GM12874 (cell line): ENCODE data around the gene CLASP1.

Experiments
- TF ChIP-seq, protein P1 (sequence below): IDR thresholded peaks from 2 replicates; pipeline ENCODE4 v1.5.1; 2011; ENCODE audit warnings: low read depth, mild to moderate bottlenecking, control low read depth, low read length, moderate library complexity; ENCODE audit not compliant: insufficient read depth

CLASP1 gene

DNA sequence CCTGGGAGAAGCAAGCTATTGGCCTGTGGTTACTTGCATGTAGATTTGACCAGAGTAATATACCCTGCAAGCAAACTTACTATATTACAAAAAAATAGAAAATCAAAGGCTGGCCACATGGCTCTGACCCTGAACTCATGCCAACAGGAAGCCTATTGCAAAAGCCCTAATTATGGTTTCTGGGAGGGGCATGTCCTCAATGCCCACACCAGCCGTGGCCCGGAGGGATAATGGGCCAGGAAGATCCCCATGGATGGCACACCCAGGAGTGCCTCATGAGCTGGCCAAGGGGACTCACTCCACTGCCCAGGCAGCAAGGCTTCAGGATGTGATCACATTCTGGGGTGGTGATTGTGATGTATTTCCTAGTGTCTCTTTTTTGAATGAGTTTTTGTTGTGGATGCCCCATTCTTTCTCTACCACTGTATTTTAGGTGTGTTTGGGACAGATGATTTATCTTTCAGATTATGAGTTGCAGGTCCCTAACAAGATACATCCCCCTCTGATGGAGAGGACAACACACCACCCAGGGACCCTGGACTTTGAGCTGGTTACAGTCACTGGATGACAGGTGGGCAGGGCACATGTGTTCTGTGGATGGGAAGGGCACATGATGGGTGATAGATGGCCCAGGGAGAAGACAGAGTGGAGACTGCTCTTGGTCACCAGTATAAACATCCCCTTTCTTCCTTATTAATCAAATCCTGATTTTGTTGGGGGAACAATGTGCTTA lies 345.6 kb downstream of the CLASP1 start:
- TF ChIP-seq, protein P1, sequence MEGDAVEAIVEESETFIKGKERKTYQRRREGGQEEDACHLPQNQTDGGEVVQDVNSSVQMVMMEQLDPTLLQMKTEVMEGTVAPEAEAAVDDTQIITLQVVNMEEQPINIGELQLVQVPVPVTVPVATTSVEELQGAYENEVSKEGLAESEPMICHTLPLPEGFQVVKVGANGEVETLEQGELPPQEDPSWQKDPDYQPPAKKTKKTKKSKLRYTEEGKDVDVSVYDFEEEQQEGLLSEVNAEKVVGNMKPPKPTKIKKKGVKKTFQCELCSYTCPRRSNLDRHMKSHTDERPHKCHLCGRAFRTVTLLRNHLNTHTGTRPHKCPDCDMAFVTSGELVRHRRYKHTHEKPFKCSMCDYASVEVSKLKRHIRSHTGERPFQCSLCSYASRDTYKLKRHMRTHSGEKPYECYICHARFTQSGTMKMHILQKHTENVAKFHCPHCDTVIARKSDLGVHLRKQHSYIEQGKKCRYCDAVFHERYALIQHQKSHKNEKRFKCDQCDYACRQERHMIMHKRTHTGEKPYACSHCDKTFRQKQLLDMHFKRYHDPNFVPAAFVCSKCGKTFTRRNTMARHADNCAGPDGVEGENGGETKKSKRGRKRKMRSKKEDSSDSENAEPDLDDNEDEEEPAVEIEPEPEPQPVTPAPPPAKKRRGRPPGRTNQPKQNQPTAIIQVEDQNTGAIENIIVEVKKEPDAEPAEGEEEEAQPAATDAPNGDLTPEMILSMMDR: no peak

DNA sequence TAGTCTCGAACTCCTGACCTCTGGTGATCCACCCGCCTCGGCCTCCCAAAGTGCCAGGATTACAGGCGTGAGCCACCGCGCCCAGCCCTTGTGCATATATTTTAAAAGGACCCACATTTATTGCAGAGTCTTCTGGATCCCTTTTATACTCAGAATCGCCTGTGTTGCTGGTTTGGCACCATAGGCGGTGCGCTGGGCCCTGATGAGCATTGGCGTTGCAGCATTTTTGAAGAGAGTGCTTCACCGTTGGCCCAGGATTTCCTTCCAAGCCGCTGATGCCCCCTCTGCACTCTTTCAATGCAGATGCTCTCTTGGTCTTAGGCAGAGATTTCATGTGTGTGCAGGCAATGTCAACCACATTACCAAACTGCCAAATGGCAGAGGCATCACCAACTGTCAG lies 350.8 kb downstream of the CLASP1 start:
- TF ChIP-seq, protein P1: no peak

DNA sequence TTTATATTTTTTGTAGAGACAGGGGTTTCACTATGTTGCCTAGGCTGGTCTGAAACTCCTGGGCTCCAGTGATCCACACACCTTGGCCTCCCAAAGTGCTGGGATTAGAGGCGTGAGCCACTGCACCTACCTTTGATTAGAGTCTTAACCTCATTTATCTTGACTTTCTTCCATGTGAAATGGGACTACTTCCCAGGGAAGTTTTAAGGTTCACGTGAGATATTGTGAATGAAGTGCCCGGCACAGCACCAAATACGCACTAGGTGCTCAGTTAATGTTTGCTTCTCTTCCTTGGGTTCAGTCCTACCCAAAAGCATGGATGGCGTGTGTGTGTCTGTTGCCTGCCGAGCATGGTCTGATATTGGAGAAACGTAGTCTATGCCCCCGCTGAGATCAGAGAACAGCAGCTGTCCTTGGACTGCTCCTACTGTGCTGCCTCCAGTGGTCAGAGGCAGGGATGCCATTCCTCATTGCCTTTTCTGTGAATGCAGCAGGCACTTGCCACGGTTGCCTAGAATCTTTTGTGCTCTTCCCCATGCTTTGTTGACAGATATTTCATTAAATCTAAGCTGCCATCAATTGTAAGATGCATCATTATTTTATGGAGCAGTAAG lies 351.9 kb downstream of the CLASP1 start:
- TF ChIP-seq, protein P1: peak; percentile 61

DNA sequence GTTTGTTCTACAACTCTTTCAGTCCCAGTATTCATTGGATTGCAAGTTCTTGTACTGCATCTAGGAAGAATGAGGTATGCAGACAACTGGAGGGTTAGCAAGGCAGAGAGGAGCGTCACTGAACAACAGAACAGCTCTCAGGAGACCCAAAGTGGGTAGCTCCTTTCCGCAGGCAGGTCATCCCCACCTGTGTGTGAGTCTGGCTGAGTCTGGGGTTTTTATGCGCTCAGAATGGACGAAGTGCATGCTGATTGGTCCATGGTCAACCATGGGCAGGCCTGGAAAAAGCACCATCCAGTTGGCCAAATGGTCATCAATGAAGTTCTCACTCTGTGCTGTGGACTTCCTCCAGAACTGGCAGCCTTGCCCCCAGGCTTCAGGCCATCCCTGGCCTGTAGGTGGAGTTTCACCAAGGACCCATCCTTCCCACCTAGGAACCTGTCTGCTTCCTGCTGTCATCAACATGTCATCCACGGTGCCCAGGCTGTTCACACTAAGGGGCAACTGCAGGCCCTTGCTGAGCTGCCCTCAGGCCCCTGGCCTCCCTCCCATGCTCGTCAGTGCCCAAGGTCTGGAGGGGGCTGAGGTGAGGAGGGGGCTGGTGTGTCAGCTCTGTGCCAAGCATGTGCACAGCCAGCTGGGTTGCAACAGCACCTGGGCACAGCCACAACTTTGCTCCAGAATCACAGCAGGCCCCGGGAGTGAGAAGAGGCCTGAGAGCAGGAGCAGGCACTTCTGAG lies 353.2 kb downstream of the CLASP1 start:
- TF ChIP-seq, protein P1: no peak

DNA sequence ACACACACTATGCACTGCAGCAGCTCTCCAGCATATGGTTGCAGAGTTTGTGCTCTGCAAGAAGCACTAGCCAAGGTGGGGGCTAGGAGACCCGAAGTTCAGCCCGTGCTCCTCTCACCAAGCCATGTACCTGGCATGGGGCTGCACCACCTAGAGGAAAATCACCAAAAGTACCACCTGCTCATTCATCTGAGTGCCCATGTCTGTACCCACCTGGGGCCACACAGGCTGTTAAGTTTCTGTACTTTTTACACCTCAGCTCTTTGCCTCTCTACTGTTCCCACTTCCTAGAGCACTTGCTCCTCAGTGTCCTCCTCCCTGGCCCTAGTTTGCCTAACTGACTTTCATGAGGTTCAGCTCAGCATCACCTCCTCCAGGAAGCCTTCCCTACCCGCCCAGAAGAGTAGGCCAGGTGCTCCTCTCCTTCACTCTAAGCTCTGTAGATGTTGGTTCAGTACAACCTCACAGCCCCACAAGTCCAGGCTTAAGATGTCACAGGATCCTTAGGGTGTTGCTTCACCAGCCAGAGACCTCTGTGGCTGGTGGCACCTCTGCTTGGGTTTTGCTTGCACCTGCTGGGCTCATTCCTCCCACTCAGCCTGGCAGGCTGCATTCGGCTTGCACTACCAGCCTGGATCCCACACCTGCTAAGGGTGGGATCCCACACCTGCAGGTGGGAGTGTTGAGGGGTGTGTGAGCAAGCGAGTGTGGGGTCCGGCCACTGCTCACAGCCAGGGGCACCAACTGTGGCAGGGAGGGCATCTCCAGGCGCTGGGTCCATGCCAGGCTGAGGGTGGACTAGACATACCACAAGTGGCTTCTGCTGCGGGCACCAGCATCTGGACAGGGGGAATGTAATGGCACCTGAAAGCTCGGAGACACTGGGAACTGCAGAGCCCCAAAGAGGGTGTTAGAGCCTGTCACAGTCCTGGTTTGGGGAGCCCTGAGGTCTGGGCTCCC lies 354.1 kb downstream of the CLASP1 start:
- TF ChIP-seq, protein P1: no peak

DNA sequence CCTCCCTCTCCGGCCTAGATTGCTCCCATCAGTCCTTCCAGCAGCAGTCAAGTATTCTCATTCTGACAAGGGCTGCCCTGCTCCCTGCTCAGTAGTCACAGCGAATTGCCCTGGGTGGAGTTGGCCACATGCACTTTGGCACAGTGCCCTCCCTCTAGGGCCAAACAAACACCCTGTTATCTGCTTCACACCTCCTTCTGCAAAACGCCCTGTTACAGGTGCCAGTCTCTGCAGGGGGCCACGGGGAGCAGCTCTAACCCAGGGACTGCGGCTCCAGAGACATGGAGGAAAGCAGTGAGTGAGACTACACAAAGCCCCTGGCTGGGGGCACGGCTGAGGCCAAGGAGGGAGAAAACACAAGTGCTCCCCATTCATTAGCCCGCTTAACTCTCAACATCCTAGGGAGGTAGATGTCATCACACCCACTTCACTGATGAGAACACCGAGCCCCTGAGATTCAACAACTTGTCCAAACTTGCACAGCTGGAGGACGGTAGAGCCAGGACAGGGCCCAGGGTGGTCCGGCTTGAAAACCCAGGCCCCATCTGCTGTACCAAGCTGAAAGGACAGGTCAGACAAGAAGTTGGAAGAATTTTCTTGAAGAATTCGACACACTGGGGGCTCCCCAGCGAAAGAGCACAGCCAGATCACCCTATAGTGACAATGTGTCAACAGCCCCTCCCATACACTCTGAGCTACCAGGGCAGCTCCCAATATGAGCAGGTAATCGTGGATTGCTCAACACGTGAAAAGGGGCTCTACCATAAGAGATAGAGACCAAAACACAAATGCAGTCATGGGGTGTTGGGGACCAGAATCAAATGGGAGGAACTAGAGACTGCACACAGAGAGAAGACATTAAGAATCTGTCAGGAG lies 355.6 kb downstream of the CLASP1 start:
- TF ChIP-seq, protein P1: no peak
